Heart left ventricle (tissue), 13 donors: Measurements from ENCODE around the gene SCD.

Experiments used
- POLR2A ChIP-seq, 2 donors: fragments of 450-650 bp; IDR thresholded peaks; one replicate each; pipeline ENCODE4 v1.6.1; 2017; ENCODE audit warnings: antibody characterized with exemption in 2 of 2, mild to moderate bottlenecking in 2 of 2, moderate library complexity in 2 of 2
- TF ChIP-seq, protein P1 (sequence below), 12 donors: fragments of 200-600 bp; sonication (generic) in 4 of 12; IDR thresholded peaks; one replicate each; pipeline versions ENCODE4 v1.5.0 to v1.8.0; 2018 to 2022; ENCODE audit warnings: antibody characterized with exemption in 12 of 12, mild to moderate bottlenecking in 5 of 12
- donor health status: ischemic (EF 13 %, LVEDD 7.1; RV severe dilation, severe dysfunction).
- donor health status: DM: no; HTN: yes; CAD: no.
- donor health status: DM: no; HTN: no; CAD: no.
- donor health status: ischemic (EF 25% LVEDD 6.9; RV normal size, moderate dysfunction).
- donor health status: ischemic (EF 25% LVEDD 5.7; RV mildly dilated, moderate dysfunction).
- donor health status: ischemic (EF 35%, LVEDD 5.7; RV mildly dilated, moderate dysfunction).
- donor health status: nonischemic (EF 11% LVEDD 7.7; RV severe dilation, severe dysfunction).
- donor health status: DM: yes; HTN: yes; CAD: no.
- donor health status: PGD.
- donor health status: ischemic (EF 29% LVEDD 5.4; RV normal size, mild dysfunction).
- donor health status: nonischemic (EF 23%, LVEDD 6.1; RV moderate dilation, normal function).

GRCh38 chr10:100362570-100363496 is 15.8 kb downstream of the SCD start:
- no peak for TF ChIP-seq POLR2A (IDR thresholded peaks at IDR 0.05)
- TF ChIP-seq, protein P1, sequence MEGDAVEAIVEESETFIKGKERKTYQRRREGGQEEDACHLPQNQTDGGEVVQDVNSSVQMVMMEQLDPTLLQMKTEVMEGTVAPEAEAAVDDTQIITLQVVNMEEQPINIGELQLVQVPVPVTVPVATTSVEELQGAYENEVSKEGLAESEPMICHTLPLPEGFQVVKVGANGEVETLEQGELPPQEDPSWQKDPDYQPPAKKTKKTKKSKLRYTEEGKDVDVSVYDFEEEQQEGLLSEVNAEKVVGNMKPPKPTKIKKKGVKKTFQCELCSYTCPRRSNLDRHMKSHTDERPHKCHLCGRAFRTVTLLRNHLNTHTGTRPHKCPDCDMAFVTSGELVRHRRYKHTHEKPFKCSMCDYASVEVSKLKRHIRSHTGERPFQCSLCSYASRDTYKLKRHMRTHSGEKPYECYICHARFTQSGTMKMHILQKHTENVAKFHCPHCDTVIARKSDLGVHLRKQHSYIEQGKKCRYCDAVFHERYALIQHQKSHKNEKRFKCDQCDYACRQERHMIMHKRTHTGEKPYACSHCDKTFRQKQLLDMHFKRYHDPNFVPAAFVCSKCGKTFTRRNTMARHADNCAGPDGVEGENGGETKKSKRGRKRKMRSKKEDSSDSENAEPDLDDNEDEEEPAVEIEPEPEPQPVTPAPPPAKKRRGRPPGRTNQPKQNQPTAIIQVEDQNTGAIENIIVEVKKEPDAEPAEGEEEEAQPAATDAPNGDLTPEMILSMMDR (IDR thresholded peaks at IDR 0.05) = no peak
